Measurements from ENCODE around the gene FTCD. TPM values are rescaled to one million over a fixed set of nuclear protein-coding genes. Genes with fewer than 3 reads are reported as not detected.
"Not testable (repeated sequence)": the region's sequence is repeated elsewhere in the genome, so short reads cannot be mapped to it uniquely, and the experiment has no call there.

FTCD gene
- polyA plus RNA-seq, 12 donors: 0.13 to 2.8 (median 1.6) TPM; not detected in 2

- no peak for DNase-seq
Observed at GRCh38 chr21:46111857-46112724, 43.3 kb downstream of the FTCD start.

- DNase-seq: no peak
Observed at GRCh38 chr21:46111193-46111571, 44.2 kb downstream of the FTCD start.

- DNase-seq: no peak
Observed at GRCh38 chr21:46110499-46111192, 44.7 kb downstream of the FTCD start.

GRCh38 chr21:46109313-46110221 lies 45.8 kb downstream of the FTCD start:
- no peak for DNase-seq

GRCh38 chr21:46108827-46109312 lies 46.5 kb downstream of the FTCD start:
- no peak for DNase-seq

GRCh38 chr21:46107376-46107775 lies 48.0 kb downstream of the FTCD start:
- not testable (repeated sequence) for DNase-seq

GRCh38 chr21:46104104-46104503 lies 51.3 kb downstream of the FTCD start:
- no peak for DNase-seq

GRCh38 chr21:46100906-46101305 lies 54.5 kb downstream of the FTCD start:
- no peak for DNase-seq

GRCh38 chr21:46100426-46100825 lies 55.0 kb downstream of the FTCD start:
- no peak for DNase-seq

- no peak for DNase-seq
Observed at GRCh38 chr21:46100020-46100419, 55.4 kb downstream of the FTCD start.

- DNase-seq: no peak
Observed at GRCh38 chr21:46099476-46099875, 55.9 kb downstream of the FTCD start.

- DNase-seq: no peak
Observed at GRCh38 chr21:46098303-46099141, 56.9 kb downstream of the FTCD start.

- peak; percentile 61 for DNase-seq
Observed at GRCh38 chr21:46097336-46098293, 57.8 kb downstream of the FTCD start, which contains the start of gene COL6A2. Gene COL6A2 (plus strand): TSS chr21:46098112.

GRCh38 chr21:46096596-46097335 lies 58.6 kb downstream of the FTCD start:
- DNase-seq: no peak

- DNase-seq: no peak
Observed at GRCh38 chr21:46095814-46096595, 59.4 kb downstream of the FTCD start.

- no peak for DNase-seq
Observed at GRCh38 chr21:46095083-46095719, 60.2 kb downstream of the FTCD start.

GRCh38 chr21:46094401-46095082 lies 60.8 kb downstream of the FTCD start:
- DNase-seq: no peak

Measured in muscle of arm (tissue), 12 donors.